Measurements from ENCODE around the gene TMEM145.
"Not testable (repeated sequence)": the region's sequence is repeated elsewhere in the genome, so short reads cannot be mapped to it uniquely, and the experiment has no call there.

TMEM145 gene

GRCh38 chr19:42316223-42317211 lies 3.4 kb downstream of the TMEM145 start:
- no peak for FAIRE-seq

DNA sequence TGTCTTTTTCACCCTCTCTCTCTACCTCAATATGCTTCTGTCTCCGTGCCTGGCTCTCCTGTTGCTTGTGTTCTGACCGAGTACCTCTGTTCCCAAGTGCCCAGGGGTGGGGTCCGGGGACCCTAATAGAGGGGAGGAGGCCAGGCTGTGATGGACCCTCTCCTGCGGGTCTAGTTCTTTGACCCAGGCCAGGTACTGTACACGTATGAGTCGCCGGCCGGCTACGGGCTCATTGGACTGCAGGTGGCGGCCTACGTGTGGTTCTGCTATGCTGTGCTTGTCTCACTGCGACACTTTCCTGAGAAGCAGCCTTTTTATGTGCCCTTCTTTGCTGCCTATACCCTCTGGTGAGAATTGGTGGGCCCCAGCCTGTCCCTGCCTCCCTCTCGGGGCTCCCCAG lies 4.4 kb downstream of the TMEM145 start:
- no peak for FAIRE-seq

GRCh38 chr19:42322305-42322704 lies 9.2 kb downstream of the TMEM145 start:
- FAIRE-seq, result no peak

DNA sequence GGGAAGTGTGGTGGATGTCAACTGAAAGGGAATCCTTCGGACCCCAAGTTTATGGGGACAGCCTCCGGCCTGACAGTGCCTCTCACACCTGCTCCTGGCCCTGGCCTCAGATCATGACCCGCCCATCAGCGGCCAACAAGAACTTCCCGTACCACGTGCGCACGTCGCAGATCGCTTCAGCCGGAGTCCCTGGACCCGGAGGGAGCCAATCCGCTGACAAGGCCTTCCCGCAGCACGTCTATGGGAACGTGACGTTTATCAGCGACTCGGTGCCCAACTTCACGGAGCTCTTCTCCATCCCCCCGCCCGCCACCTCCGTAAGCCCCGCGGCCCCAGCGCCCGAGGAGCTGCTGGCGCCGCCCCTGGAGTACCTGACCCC lies 10.4 kb downstream of the TMEM145 start:
- FAIRE-seq, result no peak

DNA sequence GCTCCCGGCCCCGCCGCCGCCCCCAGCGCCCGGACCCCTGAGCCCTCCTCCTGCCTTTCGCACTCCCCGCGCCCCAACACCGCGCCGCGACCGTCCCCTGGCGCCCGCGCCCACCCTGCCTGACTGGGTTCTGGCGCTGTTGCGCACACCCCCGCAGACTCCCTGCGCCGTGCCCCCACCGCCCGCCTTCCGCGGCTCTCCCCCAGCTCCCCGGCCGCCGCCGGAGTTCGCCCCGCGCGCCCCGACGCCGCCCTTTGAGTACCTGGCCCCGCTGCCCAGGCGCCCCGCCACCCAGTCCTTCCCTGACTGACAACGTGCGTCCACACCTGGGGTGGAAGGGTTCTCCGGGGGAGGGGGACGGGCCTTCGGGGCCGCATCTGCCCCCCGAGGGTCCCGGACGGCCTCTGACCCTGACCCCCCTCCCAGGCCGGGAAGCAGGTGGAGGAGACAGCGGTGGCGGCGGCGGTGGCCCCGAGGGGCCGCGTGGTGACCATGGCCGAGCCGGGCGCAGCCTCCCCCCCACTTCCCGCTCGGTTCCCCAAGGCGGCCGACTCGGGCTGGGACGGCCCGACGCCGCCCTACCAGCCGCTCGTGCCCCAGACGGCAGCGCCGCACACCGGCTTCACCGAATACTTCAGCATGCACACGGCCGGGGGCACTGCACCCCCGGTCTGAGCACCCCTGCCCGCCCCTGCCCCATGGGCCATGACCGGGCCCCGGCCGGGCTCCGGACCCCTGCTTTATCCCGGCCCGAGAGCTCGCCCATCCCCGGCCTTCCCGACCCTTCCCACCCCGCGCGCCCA lies 10.9 kb downstream of the TMEM145 start:
- FAIRE-seq, result no peak

DNA sequence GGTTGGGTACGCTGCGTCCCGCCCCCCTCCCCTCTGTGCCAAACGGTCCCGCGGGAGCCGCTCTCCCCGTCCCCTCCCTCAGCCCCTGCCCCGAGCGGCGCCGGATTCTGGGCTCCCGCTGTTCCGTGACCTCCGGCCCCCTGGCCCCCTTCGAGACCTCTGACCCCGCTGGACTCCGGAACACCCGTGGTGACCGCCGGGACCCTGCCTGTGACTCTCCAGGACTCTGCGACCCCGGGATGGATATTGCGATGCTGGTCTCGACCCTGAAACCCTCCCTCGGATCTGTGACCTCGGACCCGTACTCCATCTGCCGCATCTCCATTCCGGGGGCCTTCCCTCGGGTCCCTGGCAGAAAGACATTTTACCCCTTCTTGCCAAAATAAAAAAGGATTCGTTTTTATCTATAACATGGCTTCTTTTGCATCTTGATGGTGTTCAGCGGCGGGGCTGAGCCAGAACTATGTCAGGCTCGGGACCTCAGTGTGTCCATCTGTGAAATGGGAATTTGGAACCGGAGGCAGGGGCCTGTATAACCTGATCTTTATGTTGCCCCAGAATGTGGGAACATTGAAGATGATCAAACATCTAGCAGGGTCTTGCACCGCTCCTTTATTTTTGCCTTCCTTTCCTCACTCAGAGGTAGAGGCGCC lies 11.7 kb downstream of the TMEM145 start:
- no peak for FAIRE-seq

- FAIRE-seq, result peak; percentile 99
Measured at GRCh38 chr19:42325308-42325895, 12.3 kb downstream of the TMEM145 start, which contains the start of gene MEGF8. Gene MEGF8 (plus strand): TSS chr19:42325635. CDS start chr19:42326244, 609 bp downstream.

GRCh38 chr19:42325896-42326771 lies 13.0 kb downstream of the TMEM145 start:
- FAIRE-seq, result no peak

- FAIRE-seq, result no peak
Measured at GRCh38 chr19:42326969-42327368, 13.9 kb downstream of the TMEM145 start.

DNA sequence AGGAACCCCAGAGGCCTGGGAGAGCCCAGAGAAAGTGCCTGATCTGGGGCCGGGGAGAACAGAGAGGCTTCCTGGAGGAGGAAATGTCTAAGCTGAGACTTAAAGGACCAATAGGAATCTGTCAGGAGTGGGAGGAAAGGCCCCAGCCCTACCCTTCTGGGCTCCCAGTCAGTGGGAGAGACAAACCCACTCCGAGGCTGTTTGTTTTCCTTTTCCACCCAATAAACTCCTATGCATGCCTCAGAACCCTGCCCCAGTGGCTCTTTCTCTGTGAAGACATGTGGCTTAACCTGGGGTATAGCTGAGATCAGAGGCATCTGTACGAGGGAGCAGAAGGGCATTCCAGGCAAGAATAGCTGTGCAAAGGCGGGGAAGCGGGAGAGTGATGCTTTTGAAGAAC lies 14.3 kb downstream of the TMEM145 start:
- no peak for FAIRE-seq

GRCh38 chr19:42328106-42328505 lies 15.0 kb downstream of the TMEM145 start:
- no peak for FAIRE-seq

DNA sequence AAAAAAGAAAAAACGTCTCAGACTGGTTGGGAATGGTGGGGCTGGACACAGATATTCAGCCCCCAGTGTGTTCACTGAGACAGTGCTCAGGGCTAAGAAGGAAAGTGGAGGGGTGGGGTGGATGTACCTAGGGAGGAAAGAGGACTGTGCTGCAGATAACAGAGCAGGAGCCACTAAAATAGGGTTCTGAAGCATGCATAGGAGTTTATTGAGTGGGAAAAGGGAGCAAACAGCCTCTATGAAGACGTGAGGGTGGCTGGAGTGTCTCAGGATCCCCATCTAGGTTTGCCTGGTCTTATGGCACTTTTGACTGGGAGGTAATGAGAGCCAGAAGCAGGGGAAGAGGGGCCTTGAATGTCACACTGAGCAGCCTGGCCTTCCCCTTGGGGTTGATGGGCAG lies 15.7 kb downstream of the TMEM145 start:
- FAIRE-seq, result no peak

DNA sequence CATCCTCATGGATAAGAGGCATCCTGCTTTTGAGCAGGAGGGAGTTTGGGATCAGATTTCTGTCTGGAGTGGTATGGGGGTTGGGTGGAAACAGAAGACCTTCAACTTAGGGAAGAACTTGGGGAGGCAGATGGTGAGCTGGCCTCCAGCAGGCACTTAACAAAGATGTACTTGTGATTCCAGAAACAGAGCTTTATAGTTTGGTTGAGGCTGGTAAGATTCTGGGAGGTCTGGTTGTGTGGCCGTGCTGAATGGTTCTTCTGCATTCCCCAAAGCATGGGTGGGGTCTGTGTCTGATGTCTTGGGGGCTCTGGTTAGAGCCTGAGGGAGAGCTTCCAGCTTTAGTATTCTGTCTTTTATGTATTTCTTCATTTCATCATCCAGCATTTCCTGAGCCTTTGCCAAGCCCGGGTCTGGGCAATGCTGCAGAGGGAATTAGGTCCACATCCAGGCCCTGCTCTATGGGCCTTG lies 17.2 kb downstream of the TMEM145 start:
- FAIRE-seq, result no peak

- FAIRE-seq, result not testable (repeated sequence)
Measured at GRCh38 chr19:42331333-42331732, 18.2 kb downstream of the TMEM145 start.

GRCh38 chr19:42332059-42332458 lies 18.9 kb downstream of the TMEM145 start:
- no peak for FAIRE-seq

DNA sequence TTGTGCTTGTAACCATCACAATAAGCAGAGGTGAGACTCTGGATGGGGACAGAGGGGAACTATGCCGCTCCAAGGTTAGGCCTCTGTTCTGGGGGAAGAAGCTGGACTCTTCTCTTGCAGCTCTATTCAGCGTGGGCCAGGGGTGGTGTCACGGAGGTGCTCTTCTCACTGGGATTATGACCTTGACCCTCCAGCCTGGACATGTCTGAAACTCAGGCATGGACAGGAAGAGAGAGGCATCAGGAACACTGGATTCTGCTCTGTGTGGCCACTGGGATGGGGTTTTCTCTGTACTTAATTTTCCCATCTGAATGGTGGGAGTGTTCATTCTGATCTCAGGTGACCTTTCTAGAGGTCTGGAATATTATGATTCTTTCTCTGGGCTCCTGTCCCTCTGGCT lies 19.9 kb downstream of the TMEM145 start:
- FAIRE-seq, result no peak

- no peak for FAIRE-seq
Measured at GRCh38 chr19:42333975-42334696, 21.0 kb downstream of the TMEM145 start.

DNA sequence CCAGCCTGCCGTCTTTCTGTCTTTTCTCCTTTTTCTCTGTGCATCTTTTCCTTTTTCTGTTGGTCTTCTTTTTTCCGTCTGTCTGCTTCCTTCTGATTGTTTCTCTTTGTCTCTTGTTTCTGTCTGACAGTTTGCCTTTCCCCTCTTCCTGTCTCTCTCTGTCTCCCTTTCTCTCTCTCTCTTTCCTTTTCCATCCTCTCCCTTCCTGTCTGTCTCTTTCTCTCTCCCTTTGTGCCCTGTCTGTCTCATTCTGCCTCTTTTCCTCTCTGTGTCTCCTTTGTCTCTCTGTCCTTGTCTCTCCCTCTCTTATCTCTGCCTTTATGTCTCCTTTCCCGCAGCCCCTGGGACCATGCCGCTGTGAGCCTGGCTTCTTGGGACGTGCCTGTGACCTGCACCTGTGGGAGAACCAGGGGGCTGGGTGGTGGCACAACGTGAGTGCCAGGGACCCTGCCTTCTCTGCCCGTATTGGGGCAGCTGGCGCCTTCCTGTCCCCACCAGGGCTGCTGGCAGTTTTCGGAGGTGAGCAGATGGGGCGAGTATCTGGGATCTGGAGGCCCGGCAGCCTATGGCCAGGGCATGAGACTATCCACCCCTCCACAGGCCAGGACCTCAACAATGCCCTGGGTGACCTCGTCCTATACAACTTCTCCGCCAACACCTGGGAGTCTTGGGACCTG lies 21.7 kb downstream of the TMEM145 start:
- FAIRE-seq, result no peak

DNA sequence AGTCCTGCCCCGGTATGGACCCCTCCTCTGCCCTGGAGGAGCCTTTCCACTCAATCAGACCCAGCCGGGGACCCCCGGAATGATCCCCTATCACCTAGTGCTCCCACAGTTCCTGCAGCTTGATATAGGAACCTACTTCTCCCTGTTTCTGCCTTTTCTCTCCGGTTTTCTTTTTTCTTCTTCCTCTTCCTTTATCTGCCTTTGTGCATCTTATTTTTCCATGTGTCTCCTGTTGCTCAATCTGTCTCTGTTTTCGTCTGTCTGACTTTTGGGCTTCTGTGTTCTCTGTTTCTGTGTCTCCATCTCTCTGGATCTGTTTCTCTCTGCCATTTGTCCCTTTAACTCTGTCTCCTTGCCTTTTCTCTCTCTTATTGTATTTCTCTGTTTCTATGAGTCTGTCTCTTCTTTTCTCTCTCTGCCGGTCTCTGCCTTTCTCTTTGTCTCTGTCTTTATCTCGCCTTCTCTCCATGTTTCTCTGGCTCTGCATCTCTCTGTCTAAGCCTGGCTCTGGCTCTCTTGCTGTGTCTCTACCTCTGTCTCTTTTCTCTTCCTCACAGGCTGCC lies 22.3 kb downstream of the TMEM145 start:
- no peak for FAIRE-seq

DNA sequence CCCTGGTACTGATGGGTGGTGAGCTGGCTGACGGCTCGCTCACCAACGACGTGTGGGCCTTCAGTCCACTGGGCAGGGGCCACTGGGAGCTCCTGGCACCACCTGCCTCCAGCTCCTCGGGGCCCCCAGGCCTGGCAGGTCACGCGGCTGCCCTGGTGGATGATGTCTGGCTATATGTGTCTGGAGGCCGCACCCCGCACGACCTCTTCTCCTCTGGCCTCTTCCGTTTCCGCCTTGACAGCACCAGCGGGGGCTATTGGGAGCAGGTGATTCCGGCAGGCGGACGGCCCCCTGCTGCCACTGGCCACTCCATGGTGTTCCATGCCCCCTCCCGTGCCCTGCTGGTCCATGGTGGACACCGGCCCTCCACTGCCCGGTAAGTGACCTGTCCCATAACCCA lies 22.9 kb downstream of the TMEM145 start:
- FAIRE-seq, result no peak
